ENCODE data around the gene ZNF157.

DNA sequence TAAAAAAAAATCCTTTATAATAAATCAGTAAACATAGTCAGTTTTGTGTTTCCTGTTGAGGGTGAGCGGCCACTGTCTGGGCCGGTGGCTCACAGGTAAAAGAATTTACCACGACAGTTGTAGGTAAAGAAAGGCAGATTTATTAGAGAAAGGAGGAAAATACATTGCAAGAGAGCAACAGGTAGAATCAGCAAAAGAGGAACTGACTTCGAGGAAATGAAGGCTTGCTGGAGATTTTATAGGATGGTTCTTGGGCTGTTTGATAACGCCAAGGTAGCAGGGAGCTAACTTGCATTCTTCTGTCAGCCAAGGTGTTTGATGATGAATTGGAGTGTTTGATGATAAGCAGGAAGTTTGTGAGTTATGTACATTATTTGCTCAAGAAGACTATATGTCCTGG is 2.8 kb downstream of the ZNF157 start:
- TF ChIP-seq CHD2 (IDR thresholded peaks at IDR 0.05; ENCODE audit: low read length, partially characterized antibody) (no peak), RAD21 (conservative IDR thresholded peaks at IDR 0.05 in 1 of 2, IDR thresholded peaks at IDR 0.05 in 1 of 2) (no peak), ZSCAN20 (CRISPR knock-in tag; IDR thresholded peaks at IDR 0.05) (no peak), EP300 (IDR thresholded peaks at IDR 0.05) (no peak)
- TF ChIP-seq, protein P1, sequence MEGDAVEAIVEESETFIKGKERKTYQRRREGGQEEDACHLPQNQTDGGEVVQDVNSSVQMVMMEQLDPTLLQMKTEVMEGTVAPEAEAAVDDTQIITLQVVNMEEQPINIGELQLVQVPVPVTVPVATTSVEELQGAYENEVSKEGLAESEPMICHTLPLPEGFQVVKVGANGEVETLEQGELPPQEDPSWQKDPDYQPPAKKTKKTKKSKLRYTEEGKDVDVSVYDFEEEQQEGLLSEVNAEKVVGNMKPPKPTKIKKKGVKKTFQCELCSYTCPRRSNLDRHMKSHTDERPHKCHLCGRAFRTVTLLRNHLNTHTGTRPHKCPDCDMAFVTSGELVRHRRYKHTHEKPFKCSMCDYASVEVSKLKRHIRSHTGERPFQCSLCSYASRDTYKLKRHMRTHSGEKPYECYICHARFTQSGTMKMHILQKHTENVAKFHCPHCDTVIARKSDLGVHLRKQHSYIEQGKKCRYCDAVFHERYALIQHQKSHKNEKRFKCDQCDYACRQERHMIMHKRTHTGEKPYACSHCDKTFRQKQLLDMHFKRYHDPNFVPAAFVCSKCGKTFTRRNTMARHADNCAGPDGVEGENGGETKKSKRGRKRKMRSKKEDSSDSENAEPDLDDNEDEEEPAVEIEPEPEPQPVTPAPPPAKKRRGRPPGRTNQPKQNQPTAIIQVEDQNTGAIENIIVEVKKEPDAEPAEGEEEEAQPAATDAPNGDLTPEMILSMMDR (IDR thresholded peaks at IDR 0.05), result no peak
- TF ChIP-seq, protein P2, sequence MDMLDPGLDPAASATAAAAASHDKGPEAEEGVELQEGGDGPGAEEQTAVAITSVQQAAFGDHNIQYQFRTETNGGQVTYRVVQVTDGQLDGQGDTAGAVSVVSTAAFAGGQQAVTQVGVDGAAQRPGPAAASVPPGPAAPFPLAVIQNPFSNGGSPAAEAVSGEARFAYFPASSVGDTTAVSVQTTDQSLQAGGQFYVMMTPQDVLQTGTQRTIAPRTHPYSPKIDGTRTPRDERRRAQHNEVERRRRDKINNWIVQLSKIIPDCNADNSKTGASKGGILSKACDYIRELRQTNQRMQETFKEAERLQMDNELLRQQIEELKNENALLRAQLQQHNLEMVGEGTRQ (IDR thresholded peaks at IDR 0.05), result no peak
- TF ChIP-seq, protein P3, sequence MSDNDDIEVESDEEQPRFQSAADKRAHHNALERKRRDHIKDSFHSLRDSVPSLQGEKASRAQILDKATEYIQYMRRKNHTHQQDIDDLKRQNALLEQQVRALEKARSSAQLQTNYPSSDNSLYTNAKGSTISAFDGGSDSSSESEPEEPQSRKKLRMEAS (IDR thresholded peaks at IDR 0.05), result no peak

Data from A549 (cell line).